ENCODE measurements around the gene CACNB4.

DNA sequence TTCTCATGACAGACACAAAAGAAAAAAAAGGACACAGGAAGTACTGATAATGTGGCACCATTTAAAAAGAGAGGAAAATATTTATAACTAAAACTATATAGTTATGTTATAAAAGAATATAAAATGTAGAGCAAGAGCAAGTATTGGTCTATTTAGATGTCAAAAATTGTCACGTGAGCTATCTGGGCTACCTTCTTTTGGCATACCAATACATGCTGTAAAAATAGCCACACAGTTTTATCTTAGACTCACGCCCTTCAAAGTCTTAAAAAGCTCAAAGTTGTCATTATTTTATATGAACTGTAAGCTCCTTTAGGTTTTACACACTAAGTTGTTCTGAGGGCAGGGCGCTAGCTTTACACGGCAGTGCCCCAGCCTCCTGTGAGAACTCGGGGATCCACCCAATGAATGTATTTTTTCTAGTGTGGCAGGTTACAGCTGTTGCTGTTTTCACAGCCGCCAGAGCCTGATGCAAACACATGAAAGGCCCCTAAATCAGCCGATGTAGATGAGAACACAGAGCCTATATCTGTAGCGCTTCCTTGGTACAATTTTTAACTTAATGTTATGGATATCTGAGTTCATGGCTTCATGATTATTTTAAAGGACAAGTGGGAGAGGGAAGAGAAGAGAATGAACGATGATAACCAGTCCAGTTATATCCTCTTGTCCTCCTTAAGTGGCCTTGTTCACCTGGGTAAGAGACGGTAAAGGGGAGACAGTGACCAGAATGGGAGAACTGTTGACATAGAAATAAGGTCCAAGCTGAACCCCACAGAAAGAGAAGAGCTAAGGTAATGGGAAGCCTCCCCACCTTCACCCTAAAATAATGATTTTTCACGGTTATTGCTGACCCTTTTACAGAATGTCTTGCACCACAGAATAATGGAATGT lies 130.8 kb downstream of the CACNB4 start:
- TF ChIP-seq CTCF (IDR thresholded peaks at IDR 0.05) (no peak), POLR2A (IDR thresholded peaks at IDR 0.05) (no peak), POLR2AphosphoS5 (IDR thresholded peaks at IDR 0.05) (no peak)

Measured in sigmoid colon (tissue), 4 donors.